GM18870 (cell line): Measurements from ENCODE around the gene IKZF4.
"Not testable (repeated sequence)": the region's sequence is repeated elsewhere in the genome, so short reads cannot be mapped to it uniquely, and the experiment has no call there.

Experiments used
- ATAC-seq: cut with Tn5 transposase; IDR thresholded peaks from one replicate; pipeline ENCODE4 v1.9.1; 2021; ENCODE audit warnings: moderate library complexity; ENCODE audit not compliant: unreplicated experiment

IKZF4 gene

DNA sequence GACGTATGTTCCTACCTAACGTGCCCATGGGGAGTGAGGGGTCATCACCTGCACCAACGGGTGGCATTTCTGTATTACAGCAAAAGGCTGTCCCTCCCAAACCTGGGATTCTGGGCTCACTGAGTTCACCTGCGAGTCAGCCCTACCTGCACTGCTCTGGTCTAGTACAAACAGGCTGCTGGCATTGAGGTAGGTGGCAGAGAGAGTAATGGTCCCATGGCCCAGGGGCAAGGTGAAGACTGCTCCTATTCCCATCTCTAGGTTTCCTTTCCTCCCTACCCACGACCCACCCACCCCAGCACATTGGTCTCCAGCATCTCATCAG is 23.3 kb upstream of the IKZF4 start:
- ATAC-seq: no peak

DNA sequence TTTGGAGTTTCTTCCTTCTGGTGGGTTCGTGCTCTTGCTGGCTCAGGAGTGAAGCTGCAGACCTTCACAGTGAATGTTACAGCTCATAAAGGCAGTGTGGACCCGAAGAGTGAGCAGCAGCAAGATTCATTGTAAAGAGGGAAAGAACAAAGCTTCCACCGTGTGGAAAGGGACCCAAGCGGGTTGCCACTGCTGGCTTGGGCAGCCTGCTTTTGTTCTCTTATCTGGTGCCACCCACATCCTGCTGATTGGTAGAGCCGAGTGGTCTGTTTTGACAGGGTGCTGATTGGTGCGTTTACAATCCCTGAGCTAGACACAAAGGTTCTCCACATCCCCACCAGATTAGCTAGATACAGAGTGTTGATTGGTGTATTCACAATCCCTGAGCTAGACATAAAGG is 21.3 kb upstream of the IKZF4 start:
- not testable (repeated sequence) for ATAC-seq

DNA sequence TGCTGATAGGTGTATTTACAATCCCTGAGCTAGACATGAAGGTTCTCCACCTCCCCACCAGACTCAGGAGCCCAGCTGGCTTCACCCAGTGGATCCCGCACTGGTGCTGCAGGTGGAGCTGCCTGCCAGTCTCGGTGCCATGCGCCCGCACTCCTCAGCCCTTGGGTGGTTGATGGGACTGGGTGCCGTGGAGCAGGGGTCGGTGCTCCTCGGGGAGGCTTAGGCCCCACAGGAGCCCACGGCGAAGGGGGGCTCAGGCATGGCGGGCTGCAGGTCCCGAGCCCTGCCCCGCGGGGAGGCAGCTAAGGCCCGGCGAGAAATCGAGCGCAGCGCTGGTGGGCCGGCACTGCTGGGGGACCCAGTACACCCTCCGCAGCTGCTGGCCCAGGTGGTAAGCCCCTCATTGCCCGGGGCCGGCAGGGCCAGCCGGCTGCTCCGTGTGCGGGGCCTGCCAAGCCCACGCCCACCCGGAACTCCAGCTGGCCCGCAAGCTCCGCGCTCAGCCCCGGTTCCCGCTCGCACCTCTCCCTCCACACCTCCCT is 20.8 kb upstream of the IKZF4 start:
- ATAC-seq: not testable (repeated sequence)

DNA sequence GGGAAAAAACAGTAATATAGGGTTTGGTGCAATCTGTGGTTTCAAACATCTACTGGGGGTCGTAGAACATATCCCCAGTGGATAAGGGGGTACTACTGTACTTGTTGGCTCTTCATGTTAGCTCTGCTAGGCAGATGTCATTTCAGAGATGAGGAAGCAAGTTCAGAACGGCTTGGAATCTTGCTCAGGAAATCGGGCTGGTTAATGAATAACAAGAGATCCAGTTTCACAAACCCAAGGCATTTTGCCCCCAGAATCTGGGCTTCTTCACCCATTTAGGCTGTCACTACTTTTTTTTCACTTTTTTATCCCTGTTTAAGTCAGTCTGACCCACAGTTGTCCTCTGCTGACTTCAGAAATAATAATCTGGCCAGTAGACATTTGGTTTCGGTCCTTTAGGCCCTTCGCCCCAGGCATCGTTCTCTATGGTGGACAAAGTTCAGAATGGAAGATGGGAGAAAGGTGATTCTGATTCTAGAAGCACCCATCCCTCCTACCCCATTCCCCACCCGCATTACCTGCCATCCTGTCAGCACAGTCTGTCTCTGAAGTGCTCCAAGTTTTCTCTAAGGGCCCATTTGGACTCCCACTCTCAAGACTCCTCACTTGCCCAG is 19.2 kb upstream of the IKZF4 start:
- no peak for ATAC-seq

DNA sequence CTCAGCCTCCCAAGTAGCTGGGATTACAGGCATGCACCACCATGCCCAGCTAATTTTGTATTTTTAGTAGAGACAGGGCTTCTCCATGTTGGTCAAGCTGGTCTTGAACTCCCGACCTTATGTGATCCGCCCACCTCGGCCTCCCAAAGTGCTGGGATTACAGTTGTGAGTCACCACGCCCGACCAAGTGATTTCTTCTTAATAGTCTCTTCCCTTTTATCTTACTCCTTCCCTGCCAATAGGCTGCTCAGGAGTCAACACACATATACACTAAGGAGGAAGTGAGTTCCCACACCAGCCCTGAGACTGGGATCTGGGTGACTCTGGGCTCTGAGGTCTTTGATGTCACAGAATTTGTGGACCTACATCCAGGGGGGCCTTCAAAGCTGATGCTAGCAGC is 17.5 kb upstream of the IKZF4 start:
- ATAC-seq: not testable (repeated sequence)

DNA sequence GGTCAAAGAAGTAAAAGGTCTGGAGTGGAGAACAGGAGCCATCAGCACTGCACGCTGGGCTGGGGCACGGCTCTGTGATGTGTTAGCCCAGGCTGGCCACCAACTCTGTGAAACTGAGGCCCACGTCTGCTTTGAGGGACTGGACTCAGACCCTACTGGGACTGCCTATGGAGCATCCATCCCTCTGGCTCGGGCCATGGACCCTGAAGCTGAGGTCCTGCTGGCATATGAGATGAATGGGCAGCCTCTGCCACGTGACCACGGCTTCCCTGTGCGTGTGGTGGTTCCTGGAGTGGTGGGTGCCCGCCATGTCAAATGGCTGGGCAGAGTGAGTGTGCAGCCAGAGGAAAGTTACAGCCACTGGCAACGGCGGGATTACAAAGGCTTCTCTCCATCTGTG is 16.6 kb upstream of the IKZF4 start:
- no peak for ATAC-seq

DNA sequence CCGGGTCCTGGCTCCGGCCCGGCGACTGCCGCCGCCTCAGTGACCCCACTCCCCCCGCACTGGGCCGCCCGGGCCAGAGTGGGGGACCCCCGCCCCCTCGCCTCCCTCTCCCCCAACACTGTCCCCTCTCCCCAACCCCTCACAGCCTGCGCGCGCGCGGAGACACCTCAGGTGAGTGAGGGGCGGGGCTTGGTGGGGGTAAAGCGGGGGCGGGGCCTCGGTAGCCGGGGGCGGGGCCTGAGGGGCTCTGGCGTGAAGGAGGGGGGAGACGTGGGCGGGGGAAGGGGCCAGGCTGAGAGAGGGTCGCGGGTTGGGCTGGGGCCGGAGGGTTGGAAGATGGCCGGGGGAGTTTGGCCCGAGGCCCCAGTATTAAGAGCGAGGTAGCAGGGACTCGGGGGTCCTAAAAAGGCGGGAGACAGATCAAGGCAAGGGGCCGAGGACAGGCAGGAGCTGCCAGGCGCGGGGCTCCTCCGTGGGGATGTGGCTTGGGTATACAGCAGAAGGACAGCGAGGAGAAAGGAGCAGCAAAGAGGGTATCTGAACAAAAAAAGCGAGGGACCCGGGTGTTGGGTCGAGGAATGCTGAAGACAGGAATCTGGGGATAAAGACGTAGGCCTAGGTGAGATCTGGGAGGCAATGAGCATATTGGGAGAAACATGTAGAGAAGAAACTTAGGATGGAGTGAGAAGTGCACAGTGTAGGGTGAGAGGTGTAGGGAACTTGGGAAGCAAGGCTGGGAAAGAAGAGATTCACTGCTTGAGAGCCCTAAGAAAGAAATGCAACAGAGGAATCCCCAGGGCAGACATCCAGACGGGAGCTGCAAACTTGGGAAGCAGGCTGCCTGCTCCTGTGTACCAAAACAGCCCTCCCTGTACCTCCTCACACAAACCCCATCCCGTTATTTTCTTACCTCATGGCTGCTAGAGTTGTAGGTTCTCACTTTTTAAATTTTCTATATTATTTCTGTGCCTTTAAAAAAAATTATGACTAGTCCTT is 13.0 kb upstream of the IKZF4 start:
- ATAC-seq: no peak

DNA sequence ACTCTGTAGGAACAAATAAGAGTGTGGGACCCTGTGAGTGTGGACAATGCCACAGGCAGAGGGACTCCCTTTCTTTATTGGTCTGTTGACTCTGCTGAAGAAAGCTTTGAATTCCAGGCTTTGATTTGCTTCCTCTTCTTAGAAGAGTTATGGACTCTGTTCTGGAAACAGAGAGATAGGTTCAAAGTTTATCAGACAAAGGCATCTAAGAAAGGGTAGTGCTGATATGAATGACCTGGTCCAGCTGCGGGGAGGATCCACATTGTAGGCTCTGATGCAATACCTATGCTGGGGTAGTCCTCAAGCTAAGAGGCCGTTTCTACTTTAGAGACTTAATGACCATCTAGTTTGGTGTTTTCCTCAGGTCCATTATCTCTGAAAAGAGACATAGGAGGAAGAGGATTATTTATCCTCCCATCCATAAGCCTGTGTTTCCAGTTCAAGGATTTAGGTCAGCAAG is 10.7 kb upstream of the IKZF4 start:
- no peak for ATAC-seq

DNA sequence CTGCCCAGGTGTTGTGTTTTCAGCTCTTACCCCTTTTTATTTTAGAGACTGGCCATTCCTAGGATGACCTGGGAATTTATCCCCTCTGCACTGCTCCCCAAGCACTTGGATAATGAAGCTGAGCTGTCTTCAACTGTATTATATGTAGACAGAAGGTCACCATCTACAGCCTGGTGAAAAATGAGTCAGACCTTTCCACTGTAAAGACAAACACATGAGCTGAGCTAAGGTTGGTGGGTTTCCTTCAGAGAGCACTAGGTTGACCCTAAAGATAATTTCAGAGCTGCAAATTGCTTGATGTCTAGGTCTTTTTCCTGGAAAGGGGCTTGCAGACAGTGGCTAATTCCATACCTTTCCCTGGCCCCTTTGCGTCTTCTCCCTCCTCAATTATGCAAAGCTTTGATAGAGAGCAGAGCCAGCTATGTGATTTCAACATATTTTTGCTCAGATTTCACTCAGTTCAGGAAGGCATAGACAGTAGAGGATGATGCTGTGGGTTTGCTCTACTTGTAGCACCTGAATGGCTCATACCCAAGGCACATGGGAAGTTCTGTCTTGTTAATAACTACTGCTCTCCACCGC is 9.2 kb upstream of the IKZF4 start:
- no peak for ATAC-seq

DNA sequence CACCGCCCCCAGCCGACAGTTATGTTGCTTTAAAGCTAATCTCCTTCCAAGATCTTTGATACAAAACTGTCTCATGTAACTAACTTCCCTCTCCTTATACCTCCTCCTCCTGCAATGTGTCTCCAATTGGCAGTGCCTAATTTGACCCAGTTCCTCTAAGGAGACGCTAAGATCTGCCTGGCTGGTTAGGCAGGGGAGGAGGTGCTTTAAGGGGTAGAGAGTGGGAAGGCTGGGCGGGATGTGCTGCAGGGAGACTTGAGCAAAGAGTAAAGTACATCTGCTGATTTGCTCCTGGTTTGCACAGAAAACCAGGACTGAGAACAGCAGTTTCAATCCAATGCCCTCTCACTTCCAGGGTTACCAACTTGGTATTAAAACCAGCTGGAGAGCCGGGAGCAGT is 7.4 kb upstream of the IKZF4 start:
- ATAC-seq: no peak

DNA sequence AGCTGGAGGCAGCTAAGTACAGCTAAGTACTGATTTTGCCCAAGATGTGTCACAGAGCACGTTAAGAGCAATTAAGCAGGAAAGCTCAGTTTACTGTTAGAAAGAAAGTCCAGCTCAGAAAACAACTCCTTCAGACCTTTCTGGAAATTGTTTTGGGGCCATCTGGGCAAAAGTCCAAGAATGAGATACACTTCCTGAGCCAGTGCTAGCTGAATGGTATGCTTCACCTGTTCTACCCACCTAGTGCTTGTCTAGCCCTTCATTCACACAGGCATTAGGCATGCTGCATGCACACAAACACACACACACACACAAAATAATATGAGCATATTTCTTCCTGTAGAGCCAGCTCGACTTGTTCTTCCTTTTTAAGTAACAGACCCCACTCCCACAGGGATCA is 6.6 kb upstream of the IKZF4 start:
- ATAC-seq: no peak

DNA sequence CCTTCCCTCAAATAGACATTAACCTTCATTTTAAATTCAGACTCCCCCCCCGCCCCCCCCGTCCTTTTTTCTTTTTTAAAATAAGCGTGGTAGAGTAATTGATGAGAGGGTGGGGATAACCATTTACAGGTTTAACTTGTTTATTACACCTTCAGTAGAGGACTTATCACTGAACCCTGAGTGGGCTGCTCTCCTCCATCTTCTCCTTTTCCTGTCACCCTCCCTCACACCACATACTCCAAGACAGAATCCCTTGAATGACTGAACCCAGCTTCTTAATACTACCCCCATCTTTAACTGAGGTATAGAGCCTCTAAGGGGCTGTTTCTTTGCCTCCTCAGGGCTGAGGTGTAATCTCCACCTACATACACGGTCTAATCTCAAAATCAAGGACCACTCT is 3.7 kb upstream of the IKZF4 start:
- no peak for ATAC-seq

DNA sequence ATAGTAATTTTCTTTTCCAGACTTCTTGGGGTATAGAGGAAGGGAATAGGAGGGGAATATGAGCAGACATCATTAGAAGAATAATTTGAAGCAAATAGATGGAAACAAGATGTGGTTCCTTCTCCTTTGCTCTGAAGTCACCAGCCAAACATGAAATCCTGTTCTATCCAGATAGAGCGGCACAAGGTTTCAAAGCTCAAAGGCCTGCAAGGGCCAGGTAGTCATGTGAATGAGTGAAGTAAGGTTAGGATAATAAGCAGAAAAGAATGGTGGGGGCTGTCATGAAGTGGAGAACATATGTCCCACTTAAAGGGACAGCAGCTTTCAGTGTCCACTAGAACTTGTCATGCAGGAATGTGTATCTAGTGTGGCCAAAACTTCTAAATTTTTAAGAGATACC is 2.5 kb upstream of the IKZF4 start:
- no peak for ATAC-seq

DNA sequence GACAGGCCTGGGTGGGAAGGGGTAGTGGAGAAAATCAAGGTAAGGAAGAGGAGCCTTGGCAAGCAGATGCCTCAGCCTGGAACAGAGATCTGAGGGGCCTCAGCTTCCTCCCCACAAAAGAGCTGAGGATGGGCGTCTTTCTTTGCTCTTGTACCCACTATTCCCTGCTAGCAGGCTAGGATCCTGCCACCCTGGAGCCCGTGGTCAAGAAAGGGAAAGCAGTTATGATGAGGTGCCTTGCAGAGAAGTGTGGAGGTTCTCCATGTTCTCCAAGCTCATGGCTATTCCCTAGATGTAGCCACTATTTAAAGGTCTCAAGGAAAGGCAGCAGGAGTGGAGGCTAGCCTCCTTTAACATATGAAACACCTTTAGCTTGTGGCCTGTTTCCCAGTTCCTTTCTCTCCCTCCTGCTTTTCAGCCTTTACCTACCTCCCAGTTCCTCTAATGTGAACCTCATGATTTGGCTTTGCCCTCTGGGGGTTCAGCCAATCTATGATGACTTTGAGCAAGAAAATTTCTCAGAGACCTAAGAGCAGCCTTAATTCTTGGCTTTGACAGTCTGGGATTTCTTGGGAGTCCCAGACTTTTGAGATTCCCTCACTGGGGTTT is 1.1 kb downstream of the IKZF4 start:
- ATAC-seq: no peak

DNA sequence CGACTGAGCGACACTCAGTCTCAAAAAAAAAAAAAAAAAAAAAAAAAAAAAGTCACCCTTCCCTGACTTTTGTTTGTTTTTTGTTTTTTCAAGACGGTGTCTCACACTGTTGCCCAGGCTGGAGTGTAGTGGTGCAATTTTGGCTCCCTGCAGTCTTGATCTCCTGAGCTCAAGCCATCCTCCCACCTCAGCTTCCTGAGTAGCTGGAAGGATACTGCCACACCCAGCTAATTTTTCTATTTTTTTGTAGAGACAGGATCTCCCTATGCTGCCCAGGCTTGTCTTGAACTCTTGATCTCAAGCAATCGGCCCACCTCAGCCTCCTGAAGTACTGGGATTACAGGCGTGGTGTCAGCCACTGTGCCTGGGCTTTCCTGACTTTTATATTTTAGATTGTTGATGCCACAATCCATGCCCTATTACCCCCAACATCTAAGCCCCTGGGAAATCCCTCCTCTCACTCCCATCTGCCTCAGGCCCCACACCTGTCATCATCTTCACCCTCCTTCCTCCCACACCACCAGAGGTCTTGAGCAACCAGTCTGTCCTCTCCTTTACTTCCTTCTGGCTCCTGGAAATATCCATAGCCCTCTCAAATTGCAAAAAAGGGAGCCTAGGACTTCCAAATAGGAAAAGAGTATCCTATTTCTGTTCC is 7.8 kb downstream of the IKZF4 start:
- ATAC-seq: no peak

DNA sequence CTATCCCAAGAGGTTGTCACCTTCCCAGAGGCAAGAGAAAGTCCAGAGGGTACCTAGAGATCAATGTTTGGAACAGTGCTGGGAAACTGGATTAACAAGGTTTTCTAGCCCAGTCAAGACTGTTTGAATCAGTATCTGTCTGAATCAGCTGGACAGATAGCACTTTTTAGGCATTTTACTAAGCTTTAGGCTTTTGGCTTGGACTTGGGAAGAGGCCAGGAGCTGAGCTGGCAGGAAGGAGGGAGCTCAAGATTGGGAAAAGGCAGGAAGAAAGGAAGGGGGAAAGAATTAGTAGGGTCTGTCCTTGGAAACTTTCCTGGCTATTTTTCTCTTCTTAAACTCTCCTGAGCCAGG is 8.3 kb downstream of the IKZF4 start:
- ATAC-seq: no peak

DNA sequence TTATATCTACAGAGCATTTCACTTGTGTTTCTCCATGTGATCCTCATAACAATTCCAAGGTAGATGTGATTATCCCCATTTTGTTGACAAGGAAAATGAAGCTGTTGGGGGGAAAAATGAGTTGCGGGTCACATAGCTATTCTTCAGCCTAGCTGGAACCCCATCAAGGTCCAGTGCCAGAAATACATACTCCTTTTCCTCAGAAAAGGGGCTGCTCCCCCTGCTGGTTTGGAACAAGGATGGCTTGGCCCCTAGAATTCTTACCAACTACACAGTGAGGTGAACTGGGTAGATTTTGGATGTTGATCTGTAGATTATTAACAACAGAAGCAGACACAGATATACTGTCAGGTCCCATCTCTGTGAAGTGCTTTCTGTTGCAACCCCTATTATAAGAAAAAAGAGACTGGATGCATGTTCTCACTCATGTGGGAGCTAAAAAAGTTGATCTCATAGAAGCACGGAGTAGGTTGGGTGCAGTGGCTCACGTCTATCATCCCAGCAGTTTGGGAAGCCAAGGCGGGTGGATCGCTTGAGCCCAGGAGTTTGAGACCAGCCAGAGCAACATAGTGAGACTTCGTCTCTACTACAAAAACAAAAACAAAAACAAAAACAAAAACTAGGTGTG is 8.9 kb downstream of the IKZF4 start:
- ATAC-seq: no peak

DNA sequence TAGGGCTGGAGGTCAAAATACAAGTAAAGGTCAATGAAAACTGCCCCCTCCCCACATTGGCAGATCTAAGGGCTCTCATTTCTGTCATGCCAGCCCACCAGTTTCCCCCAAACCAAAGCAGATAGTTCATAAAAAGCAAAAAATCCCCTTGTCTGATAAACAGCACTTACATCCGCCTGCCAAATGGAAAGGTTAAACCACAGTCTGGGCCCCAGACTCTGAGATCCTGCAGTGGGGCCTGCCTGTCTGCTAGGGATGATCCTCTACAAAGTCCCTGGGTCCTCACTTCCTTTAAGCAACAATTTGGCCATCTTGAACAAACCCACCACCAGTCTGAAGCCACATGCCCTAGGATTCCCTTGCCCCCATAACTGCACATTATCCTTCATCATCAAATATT is 11.1 kb downstream of the IKZF4 start:
- no peak for ATAC-seq

DNA sequence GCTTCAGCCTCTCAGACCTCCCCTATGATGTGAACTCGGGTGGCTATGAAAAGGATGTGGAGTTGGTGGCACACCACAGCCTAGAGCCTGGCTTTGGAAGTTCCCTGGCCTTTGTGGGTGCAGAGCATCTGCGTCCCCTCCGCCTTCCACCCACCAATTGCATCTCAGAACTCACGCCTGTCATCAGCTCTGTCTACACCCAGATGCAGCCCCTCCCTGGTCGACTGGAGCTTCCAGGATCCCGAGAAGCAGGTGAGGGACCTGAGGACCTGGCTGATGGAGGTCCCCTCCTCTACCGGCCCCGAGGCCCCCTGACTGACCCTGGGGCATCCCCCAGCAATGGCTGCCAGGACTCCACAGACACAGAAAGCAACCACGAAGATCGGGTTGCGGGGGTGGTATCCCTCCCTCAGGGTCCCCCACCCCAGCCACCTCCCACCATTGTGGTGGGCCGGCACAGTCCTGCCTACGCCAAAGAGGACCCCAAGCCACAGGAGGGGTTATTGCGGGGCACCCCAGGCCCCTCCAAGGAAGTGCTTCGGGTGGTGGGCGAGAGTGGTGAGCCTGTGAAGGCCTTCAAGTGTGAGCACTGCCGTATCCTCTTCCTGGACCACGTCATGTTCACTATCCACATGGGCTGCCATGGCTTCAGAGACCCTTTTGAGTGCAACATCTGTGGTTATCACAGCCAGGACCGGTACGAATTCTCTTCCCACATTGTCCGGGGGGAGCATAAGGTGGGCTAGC is 13.9 kb downstream of the IKZF4 start:
- ATAC-seq: no peak

DNA sequence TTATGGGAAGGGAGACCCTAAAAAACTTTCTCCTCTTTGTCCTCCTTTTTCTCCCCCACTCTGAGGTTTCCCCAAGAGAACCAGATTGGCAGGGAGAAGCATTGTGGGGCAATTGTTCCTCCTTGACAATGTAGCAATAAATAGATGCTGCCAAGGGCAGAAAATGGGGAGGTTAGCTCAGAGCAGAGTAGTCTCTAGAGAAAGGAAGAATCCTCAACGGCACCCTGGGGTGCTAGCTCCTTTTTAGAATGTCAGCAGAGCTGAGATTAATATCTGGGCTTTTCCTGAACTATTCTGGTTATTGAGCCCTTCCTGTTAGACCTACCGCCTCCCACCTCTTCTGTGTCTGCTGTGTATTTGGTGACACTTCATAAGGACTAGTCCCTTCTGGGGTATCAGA is 16.3 kb downstream of the IKZF4 start:
- ATAC-seq: no peak
